ENCODE results near the gene GUCA2A.

GUCA2A gene

DNA sequence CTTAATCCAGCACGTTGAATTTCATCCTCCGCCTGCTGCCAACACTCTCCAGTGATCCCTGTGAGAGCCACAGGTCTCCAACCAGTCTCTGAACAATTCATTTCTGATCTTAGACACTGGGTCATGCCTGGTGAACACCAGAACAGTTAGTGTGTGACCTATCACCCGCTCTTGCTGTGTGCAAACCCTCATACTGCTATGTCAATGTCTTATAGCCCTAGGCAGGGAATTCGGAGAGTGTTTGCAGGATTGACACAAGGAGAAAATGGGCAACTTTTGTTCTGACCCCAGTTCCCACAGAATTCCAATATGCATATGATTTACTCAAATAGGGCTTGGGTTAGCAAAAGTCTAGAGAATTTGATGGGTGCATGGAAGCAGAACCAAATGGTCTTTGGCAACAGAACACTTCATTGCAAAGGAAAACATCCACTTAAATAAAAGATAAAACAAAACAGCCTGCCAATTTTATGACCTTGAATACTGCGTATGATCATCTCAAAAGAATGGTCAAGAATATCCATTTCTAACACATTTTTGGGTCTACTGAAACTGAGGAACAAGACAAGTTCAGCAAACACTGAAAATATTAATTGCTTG lies 34.4 kb downstream of the GUCA2A start:
- DNase-seq (ENCODE audit: low read depth) = no peak
- H3K4me3 ChIP-seq (ENCODE audit: low read length) = no peak overlapping the region
- TF ChIP-seq, protein P1, sequence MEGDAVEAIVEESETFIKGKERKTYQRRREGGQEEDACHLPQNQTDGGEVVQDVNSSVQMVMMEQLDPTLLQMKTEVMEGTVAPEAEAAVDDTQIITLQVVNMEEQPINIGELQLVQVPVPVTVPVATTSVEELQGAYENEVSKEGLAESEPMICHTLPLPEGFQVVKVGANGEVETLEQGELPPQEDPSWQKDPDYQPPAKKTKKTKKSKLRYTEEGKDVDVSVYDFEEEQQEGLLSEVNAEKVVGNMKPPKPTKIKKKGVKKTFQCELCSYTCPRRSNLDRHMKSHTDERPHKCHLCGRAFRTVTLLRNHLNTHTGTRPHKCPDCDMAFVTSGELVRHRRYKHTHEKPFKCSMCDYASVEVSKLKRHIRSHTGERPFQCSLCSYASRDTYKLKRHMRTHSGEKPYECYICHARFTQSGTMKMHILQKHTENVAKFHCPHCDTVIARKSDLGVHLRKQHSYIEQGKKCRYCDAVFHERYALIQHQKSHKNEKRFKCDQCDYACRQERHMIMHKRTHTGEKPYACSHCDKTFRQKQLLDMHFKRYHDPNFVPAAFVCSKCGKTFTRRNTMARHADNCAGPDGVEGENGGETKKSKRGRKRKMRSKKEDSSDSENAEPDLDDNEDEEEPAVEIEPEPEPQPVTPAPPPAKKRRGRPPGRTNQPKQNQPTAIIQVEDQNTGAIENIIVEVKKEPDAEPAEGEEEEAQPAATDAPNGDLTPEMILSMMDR (conservative IDR thresholded peaks at IDR 0.05; ENCODE audit: low read length) = no peak

DNA sequence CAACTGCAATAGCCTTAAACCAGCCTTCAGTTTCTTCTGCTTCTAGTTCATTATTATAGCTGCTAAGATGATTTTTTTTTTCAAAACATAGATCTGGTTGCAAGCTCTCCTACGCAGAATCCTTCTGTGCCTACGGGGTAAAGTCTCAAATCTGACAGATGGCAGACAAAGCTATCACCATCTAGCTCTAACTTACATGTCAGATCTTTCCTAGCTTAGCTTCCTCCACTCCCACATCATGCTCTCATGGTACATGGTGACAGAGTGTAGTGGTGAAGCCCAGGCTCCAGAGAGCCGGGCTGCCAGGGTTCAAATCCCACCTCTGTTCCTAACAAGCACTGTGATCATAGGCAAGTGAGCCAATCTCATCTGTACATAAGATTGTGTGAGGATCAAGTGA lies 35.6 kb downstream of the GUCA2A start:
- TF ChIP-seq, protein P1 (conservative IDR thresholded peaks at IDR 0.05; ENCODE audit: low read length) = no peak
- no peak overlapping the region for H3K4me3 ChIP-seq (ENCODE audit: low read length)
- DNase-seq (ENCODE audit: low read depth) = no peak

DNA sequence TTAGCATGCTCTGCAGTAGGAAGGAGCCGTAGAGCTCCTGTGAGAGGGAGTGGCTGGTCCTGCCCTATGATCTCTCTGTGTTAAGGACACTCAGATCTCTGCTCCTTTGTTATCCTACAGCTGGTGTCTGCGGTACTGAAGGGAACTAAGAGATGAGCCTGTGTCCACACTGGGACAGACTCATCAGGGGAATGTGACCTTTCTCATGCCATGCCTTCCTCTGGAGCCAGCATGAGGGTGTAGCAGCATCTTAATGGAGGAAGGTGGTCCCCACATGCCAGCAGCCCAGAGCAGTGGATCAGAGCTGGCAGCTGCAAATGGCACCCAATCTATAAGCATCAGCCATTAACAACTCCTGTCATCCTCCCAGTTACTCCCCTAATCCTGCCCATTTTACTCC lies 36.0 kb downstream of the GUCA2A start:
- no peak overlapping the region for H3K4me3 ChIP-seq (ENCODE audit: low read length)
- DNase-seq (ENCODE audit: low read depth) = no peak
- TF ChIP-seq, protein P1 (conservative IDR thresholded peaks at IDR 0.05; ENCODE audit: low read length) = no peak

DNA sequence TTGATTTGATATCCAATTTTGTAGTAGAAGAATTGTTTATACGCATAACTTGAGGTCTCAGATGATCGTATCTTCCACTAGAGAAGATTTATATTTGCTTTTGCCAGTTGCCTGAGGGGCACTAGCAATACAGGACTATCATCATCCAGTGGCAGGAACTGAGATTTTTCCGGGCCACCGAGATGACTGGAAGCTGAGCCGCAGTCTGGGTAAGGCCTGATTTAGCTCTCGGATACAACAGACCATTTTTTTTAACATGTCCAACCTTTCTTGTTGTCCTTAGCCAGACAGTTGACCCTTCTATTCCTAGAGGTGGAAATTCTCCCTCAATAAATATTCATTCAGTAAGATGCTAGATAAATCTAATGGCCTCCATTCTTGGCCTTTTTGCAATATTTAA lies 36.8 kb downstream of the GUCA2A start:
- no peak for DNase-seq (ENCODE audit: low read depth)
- H3K4me3 ChIP-seq (ENCODE audit: low read length) = no peak overlapping the region
- TF ChIP-seq, protein P1 (conservative IDR thresholded peaks at IDR 0.05; ENCODE audit: low read length) = no peak

DNA sequence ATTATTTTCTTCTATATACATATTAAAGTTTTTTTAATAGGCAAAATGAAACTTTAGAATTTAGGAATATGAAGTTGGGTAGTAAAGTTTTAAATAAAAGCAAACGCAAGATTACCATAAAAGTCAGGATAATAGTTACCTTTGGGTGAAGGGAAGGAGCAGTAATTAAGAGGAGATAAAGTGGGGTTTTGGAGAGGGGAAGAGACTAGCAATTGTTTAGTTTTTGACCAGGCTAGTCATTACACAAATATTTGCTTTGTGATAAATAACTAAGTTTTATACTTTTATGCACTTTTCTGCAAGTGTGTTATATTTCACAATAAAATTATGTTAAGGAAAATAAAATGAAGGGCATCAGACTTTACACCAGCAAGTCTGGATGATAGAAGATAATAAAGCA lies 39.0 kb downstream of the GUCA2A start:
- TF ChIP-seq, protein P1 (conservative IDR thresholded peaks at IDR 0.05; ENCODE audit: low read length) = no peak
- no peak for DNase-seq (ENCODE audit: low read depth)
- no peak overlapping the region for H3K4me3 ChIP-seq (ENCODE audit: low read length)

DNA sequence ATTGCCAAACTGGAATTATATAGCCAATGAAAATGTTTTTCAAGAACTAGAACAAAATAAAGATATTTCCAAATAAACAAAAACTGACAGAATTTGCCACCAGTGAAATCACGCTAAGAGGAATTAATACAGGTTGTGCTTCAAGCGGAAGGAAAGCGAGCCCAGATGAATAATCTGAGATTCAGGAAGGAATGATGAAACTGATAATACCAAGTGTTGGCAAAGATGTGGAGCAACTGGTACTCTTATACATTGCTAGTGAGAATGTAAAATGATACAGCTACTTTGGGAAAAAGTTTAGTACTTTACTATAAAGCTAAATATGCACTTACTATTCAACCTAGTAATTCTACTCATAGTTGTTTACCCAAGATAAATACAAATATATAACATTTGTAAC lies 42.1 kb downstream of the GUCA2A start:
- no peak for DNase-seq (ENCODE audit: low read depth)
- no peak overlapping the region for H3K4me3 ChIP-seq (ENCODE audit: low read length)
- TF ChIP-seq, protein P1 (conservative IDR thresholded peaks at IDR 0.05; ENCODE audit: low read length) = no peak

DNA sequence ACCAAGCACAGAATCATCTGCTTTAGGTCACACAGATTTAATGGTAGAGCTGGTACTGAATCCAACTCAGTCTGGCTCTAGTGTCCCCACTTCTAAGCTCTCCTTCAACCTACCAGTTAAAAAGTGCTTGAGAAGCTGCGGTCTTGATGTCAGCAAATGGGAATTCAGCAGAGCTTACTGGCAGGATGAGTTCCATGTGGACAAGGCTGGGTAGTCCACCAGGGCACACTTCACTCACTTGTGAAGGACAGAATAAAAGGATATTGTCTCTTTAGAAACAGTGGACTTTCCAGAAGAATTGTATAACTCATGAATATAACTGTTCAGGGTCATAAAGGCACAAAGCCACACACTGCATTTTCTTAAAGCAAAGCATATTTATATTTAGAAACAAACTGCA lies 46.4 kb downstream of the GUCA2A start:
- H3K4me3 ChIP-seq (ENCODE audit: low read length) = no peak overlapping the region
- DNase-seq (ENCODE audit: low read depth) = no peak
- TF ChIP-seq, protein P1 (conservative IDR thresholded peaks at IDR 0.05; ENCODE audit: low read length) = no peak
